ENCODE results near the gene BAHCC1. TPM values are rescaled to one million over a fixed set of nuclear protein-coding genes. Genes with fewer than 3 reads are reported as not detected.

The BAHCC1 gene
- total and polyA plus RNA-seq, 2 of the 8 experiments (the other 6 are each of a cell fraction or from before 2014, with no cell fraction given), result 0.26 to 0.58 TPM

DNA sequence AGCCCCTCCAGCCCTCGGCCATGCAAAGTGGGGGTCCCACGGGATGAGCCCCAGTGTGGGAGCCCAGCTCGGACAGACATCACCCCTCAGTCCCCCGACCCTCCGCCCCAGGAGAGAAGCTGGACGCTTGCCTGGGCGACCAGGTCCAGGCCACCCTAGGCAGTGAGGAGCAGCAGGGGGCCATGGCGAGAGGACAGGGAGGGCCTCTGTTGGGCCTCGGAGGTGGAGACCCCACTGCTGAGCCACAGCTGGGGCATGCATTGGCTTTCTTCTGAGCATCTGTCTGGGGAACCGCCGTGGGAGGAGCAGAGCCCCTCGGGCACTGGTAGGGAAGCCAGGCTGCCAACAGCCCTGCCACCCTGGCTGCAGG, 104.3 kb downstream of the BAHCC1 start (continued):
- TF ChIP-seq, protein P1, sequence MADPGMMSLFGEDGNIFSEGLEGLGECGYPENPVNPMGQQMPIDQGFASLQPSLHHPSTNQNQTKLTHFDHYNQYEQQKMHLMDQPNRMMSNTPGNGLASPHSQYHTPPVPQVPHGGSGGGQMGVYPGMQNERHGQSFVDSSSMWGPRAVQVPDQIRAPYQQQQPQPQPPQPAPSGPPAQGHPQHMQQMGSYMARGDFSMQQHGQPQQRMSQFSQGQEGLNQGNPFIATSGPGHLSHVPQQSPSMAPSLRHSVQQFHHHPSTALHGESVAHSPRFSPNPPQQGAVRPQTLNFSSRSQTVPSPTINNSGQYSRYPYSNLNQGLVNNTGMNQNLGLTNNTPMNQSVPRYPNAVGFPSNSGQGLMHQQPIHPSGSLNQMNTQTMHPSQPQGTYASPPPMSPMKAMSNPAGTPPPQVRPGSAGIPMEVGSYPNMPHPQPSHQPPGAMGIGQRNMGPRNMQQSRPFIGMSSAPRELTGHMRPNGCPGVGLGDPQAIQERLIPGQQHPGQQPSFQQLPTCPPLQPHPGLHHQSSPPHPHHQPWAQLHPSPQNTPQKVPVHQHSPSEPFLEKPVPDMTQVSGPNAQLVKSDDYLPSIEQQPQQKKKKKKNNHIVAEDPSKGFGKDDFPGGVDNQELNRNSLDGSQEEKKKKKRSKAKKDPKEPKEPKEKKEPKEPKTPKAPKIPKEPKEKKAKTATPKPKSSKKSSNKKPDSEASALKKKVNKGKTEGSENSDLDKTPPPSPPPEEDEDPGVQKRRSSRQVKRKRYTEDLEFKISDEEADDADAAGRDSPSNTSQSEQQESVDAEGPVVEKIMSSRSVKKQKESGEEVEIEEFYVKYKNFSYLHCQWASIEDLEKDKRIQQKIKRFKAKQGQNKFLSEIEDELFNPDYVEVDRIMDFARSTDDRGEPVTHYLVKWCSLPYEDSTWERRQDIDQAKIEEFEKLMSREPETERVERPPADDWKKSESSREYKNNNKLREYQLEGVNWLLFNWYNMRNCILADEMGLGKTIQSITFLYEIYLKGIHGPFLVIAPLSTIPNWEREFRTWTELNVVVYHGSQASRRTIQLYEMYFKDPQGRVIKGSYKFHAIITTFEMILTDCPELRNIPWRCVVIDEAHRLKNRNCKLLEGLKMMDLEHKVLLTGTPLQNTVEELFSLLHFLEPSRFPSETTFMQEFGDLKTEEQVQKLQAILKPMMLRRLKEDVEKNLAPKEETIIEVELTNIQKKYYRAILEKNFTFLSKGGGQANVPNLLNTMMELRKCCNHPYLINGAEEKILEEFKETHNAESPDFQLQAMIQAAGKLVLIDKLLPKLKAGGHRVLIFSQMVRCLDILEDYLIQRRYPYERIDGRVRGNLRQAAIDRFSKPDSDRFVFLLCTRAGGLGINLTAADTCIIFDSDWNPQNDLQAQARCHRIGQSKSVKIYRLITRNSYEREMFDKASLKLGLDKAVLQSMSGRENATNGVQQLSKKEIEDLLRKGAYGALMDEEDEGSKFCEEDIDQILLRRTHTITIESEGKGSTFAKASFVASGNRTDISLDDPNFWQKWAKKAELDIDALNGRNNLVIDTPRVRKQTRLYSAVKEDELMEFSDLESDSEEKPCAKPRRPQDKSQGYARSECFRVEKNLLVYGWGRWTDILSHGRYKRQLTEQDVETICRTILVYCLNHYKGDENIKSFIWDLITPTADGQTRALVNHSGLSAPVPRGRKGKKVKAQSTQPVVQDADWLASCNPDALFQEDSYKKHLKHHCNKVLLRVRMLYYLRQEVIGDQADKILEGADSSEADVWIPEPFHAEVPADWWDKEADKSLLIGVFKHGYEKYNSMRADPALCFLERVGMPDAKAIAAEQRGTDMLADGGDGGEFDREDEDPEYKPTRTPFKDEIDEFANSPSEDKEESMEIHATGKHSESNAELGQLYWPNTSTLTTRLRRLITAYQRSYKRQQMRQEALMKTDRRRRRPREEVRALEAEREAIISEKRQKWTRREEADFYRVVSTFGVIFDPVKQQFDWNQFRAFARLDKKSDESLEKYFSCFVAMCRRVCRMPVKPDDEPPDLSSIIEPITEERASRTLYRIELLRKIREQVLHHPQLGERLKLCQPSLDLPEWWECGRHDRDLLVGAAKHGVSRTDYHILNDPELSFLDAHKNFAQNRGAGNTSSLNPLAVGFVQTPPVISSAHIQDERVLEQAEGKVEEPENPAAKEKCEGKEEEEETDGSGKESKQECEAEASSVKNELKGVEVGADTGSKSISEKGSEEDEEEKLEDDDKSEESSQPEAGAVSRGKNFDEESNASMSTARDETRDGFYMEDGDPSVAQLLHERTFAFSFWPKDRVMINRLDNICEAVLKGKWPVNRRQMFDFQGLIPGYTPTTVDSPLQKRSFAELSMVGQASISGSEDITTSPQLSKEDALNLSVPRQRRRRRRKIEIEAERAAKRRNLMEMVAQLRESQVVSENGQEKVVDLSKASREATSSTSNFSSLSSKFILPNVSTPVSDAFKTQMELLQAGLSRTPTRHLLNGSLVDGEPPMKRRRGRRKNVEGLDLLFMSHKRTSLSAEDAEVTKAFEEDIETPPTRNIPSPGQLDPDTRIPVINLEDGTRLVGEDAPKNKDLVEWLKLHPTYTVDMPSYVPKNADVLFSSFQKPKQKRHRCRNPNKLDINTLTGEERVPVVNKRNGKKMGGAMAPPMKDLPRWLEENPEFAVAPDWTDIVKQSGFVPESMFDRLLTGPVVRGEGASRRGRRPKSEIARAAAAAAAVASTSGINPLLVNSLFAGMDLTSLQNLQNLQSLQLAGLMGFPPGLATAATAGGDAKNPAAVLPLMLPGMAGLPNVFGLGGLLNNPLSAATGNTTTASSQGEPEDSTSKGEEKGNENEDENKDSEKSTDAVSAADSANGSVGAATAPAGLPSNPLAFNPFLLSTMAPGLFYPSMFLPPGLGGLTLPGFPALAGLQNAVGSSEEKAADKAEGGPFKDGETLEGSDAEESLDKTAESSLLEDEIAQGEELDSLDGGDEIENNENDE (IDR thresholded peaks at IDR 0.05; ENCODE audit: insufficient replicate concordance, low read length), result no peak
- TF ChIP-seq CTBP2 (IDR thresholded peaks at IDR 0.05; ENCODE audit: borderline replicate concordance, insufficient read depth, insufficient read length, low read length) (no peak), SAP30 (IDR thresholded peaks at IDR 0.05; ENCODE audit: insufficient read depth, insufficient replicate concordance, low read length) (no peak), SUZ12 (IDR thresholded peaks at IDR 0.05; ENCODE audit: low read length) (no peak), CHD2 (IDR thresholded peaks at IDR 0.05; ENCODE audit: low read length) (no peak), POU5F1 (IDR thresholded peaks at IDR 0.05; ENCODE audit: low read depth, low read length) (no peak), RXRA (IDR thresholded peaks at IDR 0.05; ENCODE audit: insufficient read depth, low read depth, low read length) (no peak), EGR1 (IDR thresholded peaks at IDR 0.05; ENCODE audit: borderline replicate concordance, low read depth, low read length) (no peak), SIX5 (IDR thresholded peaks at IDR 0.05; ENCODE audit: low read depth, low read length) (no peak), TCF12 (IDR thresholded peaks at IDR 0.05; ENCODE audit: low read depth, low read length) (no peak)
- TF ChIP-seq, protein P2, sequence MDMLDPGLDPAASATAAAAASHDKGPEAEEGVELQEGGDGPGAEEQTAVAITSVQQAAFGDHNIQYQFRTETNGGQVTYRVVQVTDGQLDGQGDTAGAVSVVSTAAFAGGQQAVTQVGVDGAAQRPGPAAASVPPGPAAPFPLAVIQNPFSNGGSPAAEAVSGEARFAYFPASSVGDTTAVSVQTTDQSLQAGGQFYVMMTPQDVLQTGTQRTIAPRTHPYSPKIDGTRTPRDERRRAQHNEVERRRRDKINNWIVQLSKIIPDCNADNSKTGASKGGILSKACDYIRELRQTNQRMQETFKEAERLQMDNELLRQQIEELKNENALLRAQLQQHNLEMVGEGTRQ (IDR thresholded peaks at IDR 0.05; ENCODE audit: low read length), result no peak

Measured in H1 (cell line).